GM19238 (cell line): Measurements from ENCODE around the gene DCP2.

Source experiments
- DNase-seq: peaks from one replicate; pipeline ENCODE4 v3.0.0; 2011; ENCODE audit warnings: low spot score; ENCODE audit not compliant: insufficient read length

The DCP2 gene

DNA sequence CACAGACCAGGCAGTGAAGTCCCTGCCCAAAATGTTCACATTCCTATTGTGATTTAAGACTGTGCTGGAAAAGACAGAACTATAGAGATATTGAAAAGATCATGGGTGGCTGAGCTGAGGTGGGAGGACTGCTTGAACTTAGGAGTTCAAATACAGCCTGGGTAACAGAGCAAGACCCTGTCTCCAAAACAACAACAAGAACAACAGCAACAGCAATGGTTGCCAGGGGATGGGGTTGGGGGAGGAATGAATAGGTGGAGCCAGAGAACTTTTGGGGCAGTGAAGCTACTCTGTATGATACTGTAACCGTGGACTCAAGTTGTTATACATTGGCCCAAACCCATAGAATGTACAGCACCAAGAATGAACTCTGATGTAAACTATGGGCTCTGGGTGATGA is 88.2 kb downstream of the DCP2 start:
- no peak for DNase-seq

DNA sequence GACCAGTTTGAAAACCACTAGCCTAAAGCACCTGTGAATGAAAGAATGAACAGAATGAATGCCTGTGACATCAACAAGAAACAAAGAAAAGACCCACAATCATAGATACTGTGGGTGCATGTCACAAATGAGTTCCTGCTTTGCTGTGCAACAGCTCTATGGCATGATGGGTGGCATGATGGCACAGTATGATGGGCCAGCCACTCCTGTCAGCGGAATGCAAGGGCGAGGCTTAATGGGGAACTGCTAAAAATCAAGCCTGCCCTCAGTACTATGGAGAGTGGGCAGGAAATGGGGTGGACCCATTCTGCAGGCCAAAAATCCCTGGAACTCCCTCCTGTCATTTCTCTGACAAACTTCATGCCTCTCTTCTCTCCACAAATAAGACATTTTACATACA is 89.0 kb downstream of the DCP2 start:
- no peak for DNase-seq

DNA sequence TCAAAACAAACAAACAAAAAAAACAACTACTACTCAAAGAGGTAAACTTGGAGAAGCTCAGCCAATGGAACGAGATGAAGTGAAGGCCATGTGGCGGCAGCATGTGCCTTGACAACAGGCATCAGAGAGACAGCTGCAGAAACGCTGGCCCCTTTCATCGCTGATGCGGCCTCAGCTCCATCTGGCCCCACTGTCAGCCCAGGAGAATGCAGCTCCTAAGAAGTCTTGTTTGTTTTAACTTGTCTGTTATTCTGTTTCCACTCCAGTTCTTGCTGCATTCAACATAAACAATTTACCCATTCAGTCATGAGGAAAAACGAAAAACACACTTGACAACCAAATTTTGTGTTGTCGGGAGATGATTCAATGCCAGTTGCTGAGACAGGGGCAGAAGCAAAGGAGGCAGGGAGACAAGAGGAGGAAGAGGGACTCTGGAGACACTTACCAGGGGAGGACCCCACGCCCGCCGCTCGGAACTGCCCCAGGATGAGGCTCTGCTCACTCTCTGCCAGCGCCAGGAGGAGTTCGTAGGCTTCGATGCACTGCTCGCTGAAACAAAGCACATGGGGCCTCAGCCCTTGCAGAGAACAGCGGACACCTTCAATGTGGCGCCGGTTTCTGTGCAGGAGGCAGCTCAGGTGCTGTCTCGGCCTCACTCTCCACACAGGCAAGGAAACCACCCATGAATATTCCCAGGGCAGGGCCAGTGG is 91.2 kb downstream of the DCP2 start:
- DNase-seq: no peak

DNA sequence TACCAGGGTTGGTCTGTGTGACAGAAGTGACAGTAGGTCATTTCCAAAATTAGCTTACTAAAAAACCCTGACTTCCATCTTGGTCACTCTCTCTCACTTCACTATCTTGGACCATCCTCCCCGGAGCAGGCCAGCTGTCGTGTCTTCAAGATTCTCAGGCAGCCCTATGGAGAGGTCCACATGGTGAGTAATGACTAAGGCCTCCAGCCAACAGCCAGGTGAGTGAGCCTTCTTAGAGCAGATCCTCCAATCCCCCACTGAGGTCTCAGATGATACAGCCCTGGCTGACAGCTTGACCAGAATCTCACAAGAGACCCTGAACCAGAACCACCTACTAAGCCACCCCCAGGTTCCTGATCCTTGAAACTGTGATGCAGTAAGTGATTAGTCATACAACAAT is 92.0 kb downstream of the DCP2 start:
- DNase-seq: no peak
